Adrenal gland (tissue), 12 donors: ENCODE data around the gene TFCP2L1. TPM values are rescaled to one million over a fixed set of nuclear protein-coding genes. Genes with fewer than 3 reads are reported as not detected.
"Not testable (repeated sequence)": the region's sequence is repeated elsewhere in the genome, so short reads cannot be mapped to it uniquely, and the experiment has no call there.

Experiments used
- DNase-seq, 7 donors: peaks; one replicate each; pipeline ENCODE4 v3.0.0-alpha.2; 2019 to 2020
- H3K27ac ChIP-seq, 5 donors: fragments of 200-600 bp; sonication (generic) in 4 of 5; 1 replicate in 3 of 5; 2 replicates in 2 of 5; pipeline versions ENCODE4 v1.5.1 to v1.8.0; 2016 to 2020; ENCODE audit warnings: mild to moderate bottlenecking in 1 of 5
- H3K27me3 ChIP-seq: fragments of 200-600 bp; 2 replicates; pipeline ENCODE4 v1.8.0; 2021
- H3K36me3 ChIP-seq, 2 donors: fragments of 200-600 bp; replicated peaks in 1 of 2; 1 replicate in 1 of 2; 2 replicates in 1 of 2; pipeline versions ENCODE4 v1.5.1 to v1.8.0; 2018 to 2022
- H3K4me1 ChIP-seq, 2 donors: fragments of 200-600 bp; replicated peaks in 1 of 2; 1 replicate in 1 of 2; 2 replicates in 1 of 2; pipeline versions ENCODE4 v1.5.1 to v1.8.0; 2018 to 2021
- H3K4me3 ChIP-seq, 4 donors: fragments of 200-600 bp; sonication (generic) in 3 of 4; one replicate each; pipeline ENCODE4 v1.5.1; 2016 to 2018
- H3K9me3 ChIP-seq, 3 donors: fragments of 200-600 bp; sonication (generic) in 1 of 3; replicated peaks in 1 of 3; 1 replicate in 2 of 3; 2 replicates in 1 of 3; pipeline versions ENCODE4 v1.5.1 to v1.8.0; 2016 to 2021
- POLR2A ChIP-seq, 2 donors: fragments of 450-650 bp; IDR thresholded peaks; one replicate each; pipeline ENCODE4 v1.6.1; 2017; ENCODE audit warnings: antibody characterized with exemption in 2 of 2, mild to moderate bottlenecking in 2 of 2, moderate library complexity in 1 of 2
- WGBS, 4 donors: extraction: QIAGEN DNeasy Blood & Tissue Kit in 2 of 4; methylation state at CpG; one replicate each; pipeline versions ENCODE4 v1.1.5 to v1.1.7; 2013 to 2017; 5-methylcytosine and 5-hydroxymethylcytosine counted together
- intact Hi-C, 2 donors: fragments of 100-400 bp; cut with DNase I; formaldehyde crosslinking; loops; one replicate each; pipeline versions ENCODE4 v1.14.1 to v1.15.0; 2022 to 2023
- polyA plus RNA-seq, 3 donors: library from polyadenylated mRNA; stranded (reverse); fragments of 200-250 nt in 2 of 3; fragments of 350-450 nt in 1 of 3; fragmentation: Illumina TruSeq in 1 of 3; extraction: RNeasy Lipid Tissue Mini Kit (QIAGEN cat#74804) in 1 of 3; gene quantifications; one replicate each; pipeline ENCODE4 v1.2.3, GENCODE V29; 2013 to 2014
- total RNA-seq, 9 donors: library from RNA; depleted of rRNA in 4 of 9; stranded (reverse); fragments of >200 nt in 4 of 9; fragments of 120-200 nt in 1 of 9; fragmentation: NEBNext Ultra II Directional in 1 of 9; extraction: Animal tissue kit (Norgen Biotek cat#: 25700) in 1 of 9; gene quantifications; one replicate each; pipeline versions ENCODE4 v1.1.0 to v1.2.4, GENCODE V29; 2013 to 2023
- TF ChIP-seq, protein P1 (sequence below), 6 experiments: fragments of 450-650 bp in 4 of 6; fragments of 200-600 bp in 2 of 6; sonication (generic) in 1 of 6; IDR thresholded peaks; 1 replicate in 5 of 6; 2 replicates in 1 of 6; pipeline versions ENCODE4 v1.5.1 to v1.8.0; 2016 to 2021; ENCODE audit warnings: antibody characterized with exemption in 6 of 6, mild to moderate bottlenecking in 2 of 6, moderate library complexity in 1 of 6
- donor health status: healthy with polysubstance abuse.
- donor health status: Bipolar disorder and iron deficiency.
- donor health status: DM: yes; HTN: yes; CAD: no.
- donor health status: DM: no; HTN: no; CAD: no.
- donor health status: DM: no; HTN: no; CAD: no.
- donor health status: DM: yes; HTN: yes; CAD: no.

Gene TFCP2L1
- total and polyA plus RNA-seq, 12 donors = 0.17 to 2.5 (median 0.87) TPM

- no peak for TF ChIP-seq POLR2A (IDR thresholded peaks at IDR 0.05)
- TF ChIP-seq, protein P1, sequence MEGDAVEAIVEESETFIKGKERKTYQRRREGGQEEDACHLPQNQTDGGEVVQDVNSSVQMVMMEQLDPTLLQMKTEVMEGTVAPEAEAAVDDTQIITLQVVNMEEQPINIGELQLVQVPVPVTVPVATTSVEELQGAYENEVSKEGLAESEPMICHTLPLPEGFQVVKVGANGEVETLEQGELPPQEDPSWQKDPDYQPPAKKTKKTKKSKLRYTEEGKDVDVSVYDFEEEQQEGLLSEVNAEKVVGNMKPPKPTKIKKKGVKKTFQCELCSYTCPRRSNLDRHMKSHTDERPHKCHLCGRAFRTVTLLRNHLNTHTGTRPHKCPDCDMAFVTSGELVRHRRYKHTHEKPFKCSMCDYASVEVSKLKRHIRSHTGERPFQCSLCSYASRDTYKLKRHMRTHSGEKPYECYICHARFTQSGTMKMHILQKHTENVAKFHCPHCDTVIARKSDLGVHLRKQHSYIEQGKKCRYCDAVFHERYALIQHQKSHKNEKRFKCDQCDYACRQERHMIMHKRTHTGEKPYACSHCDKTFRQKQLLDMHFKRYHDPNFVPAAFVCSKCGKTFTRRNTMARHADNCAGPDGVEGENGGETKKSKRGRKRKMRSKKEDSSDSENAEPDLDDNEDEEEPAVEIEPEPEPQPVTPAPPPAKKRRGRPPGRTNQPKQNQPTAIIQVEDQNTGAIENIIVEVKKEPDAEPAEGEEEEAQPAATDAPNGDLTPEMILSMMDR (IDR thresholded peaks at IDR 0.05) = no peak
- H3K9me3 ChIP-seq = no peaks in the 10 kb centered on the region
- no peaks in the 10 kb centered on the region for H3K36me3 ChIP-seq
- H3K4me1 ChIP-seq = no peaks in the 10 kb centered on the region
- 77 to 84% (median 82%) methylated on average over 6 of the region's 6 CpGs for WGBS, 4 donors
- no peak overlapping the region for H3K27ac ChIP-seq
- no peak for DNase-seq
- intact Hi-C loops = no loop called here
- no peaks in the 10 kb centered on the region for H3K27me3 ChIP-seq
- no peak overlapping the region for H3K4me3 ChIP-seq
Observed at GRCh38 chr2:121232626-121233265, 52.3 kb downstream of the TFCP2L1 start.

DNA sequence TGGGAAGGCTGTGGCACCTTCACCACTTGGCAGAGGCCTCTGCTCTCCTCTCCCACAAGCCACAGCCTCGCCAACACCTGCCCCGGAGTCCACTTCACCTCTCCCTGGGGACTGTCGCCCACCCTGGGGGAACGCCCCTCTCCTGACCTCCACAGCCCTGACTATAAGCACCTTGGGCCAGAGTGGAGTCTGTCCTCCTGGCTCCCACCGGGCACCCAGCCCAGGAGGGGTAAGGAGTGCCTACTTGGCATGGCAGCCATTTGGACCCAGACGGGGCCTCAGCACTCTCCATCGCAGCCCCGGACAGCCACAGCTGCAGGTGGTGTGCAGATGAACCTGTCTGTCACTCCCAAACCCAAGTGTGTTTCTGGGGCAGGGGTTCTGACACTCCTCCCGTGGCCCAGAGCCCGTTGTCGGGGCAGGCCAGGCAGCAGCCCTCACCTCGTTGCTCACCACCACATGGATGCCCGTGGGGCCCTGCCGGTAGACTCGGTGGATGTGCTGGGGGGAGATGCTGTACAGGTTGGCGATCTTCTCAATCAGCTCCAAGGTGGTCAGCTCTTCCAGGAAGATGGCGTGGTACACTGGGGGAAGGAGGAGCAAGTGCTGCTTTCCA is 53.5 kb downstream of the TFCP2L1 start:
- Histone ChIP-seq H3K36me3 (no peaks in the 10 kb centered on the region), H3K27me3 (no peaks in the 10 kb centered on the region), H3K4me1 (no peaks in the 10 kb centered on the region), H3K9me3 (no peaks in the 10 kb centered on the region), H3K4me3 (no peak overlapping the region), H3K27ac (no peak overlapping the region)
- DNase-seq = no peak
- TF ChIP-seq, protein P1 (IDR thresholded peaks at IDR 0.05) = no peak
- no peak for TF ChIP-seq POLR2A (IDR thresholded peaks at IDR 0.05)
- intact Hi-C loops = no loop called here
- 82 to 93% (median 85%) methylated on average over 11 to 17 of the region's 17 CpGs for WGBS, 4 donors

DNA sequence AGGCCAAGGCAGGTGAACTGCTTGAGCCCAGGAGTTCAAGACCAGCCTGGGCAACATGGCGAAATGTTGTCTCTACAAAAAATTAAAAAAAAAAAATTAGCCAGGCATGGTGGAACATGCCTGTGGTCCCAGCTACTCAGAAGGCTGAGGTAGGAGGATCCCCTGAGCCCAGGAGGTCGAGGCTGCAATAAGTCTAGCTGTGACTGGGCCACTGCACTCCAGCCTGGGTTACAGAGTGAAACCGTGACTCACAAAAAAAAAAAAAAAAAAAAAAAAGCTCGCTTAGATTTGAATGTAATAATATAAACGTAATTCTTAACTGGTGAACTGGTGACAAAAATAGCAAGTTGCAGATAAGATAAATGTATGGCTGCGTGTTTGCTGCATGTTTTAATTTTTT is 56.5 kb downstream of the TFCP2L1 start:
- no peaks in the 10 kb centered on the region for H3K9me3 ChIP-seq
- no peaks in the 10 kb centered on the region for H3K4me1 ChIP-seq
- H3K27me3 ChIP-seq = no peaks in the 10 kb centered on the region
- H3K36me3 ChIP-seq = no peaks in the 10 kb centered on the region
- no peak for TF ChIP-seq POLR2A (IDR thresholded peaks at IDR 0.05)
- TF ChIP-seq, protein P1 (IDR thresholded peaks at IDR 0.05) = no peak
- WGBS, 4 donors = 67 to 80% (median 74%) methylated on average over 6 of the region's 6 CpGs
- intact Hi-C loops = no loop called here
- no peak for DNase-seq
- no peak overlapping the region for H3K27ac ChIP-seq
- H3K4me3 ChIP-seq = no peak overlapping the region

DNA sequence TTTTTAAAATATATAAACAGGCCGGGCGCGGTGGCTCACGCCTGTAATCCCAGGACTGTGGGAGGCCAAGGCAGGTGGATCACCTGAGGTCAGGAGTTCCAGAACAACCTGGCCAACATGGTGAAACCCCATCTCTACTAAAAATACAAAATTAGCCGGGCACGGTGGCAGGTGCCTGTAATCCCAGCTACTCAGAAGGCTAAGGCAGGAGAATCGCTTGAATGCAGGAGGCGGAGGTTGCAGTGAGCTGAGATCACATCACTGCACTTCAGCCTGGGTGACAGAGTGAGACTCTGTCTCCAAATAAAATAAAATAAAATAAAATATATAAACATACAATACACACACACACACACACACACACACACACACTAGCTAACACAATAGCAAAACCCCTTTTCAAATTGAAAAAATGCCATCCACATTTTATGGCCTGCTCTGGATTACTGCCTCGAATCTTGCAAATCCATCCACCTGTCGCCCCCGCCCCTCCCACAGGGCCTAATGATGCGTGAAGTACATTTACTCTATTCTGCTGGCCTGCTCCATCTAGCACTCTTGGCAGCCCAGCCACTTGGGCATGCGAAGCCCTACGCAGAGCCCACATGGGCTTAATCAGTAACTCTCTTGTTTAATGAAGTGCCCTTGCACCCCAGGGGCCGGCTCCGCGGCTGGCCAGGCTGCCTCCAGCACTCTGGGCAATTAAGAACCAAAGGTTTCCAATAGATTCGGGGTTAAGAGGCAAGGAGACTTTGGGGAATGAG is 57.4 kb downstream of the TFCP2L1 start:
- DNase-seq = not testable (repeated sequence)
- WGBS, 4 donors = 90 to 94% (median 91%) methylated on average over 18 of the region's 18 CpGs

GRCh38 chr2:121225681-121226080 is 59.3 kb downstream of the TFCP2L1 start:
- intact Hi-C loops, DNase-seq, H3K36me3 ChIP-seq, H3K4me3 ChIP-seq, H3K27ac ChIP-seq, H3K9me3 ChIP-seq, H3K27me3 ChIP-seq, H3K4me1 ChIP-seq: not testable (repeated sequence)
- 93 to 100% (median 94%) methylated on average over 1 to 26 of the region's 26 CpGs for WGBS, 4 donors

More for the DNA sequence above, 57.4 kb downstream of the TFCP2L1 start:
- H3K36me3 ChIP-seq, H3K4me1 ChIP-seq, H3K27me3 ChIP-seq, H3K4me3 ChIP-seq, H3K27ac ChIP-seq, intact Hi-C loops, H3K9me3 ChIP-seq: not testable (repeated sequence)
